ENCODE data around the gene CNPY1.

DNA sequence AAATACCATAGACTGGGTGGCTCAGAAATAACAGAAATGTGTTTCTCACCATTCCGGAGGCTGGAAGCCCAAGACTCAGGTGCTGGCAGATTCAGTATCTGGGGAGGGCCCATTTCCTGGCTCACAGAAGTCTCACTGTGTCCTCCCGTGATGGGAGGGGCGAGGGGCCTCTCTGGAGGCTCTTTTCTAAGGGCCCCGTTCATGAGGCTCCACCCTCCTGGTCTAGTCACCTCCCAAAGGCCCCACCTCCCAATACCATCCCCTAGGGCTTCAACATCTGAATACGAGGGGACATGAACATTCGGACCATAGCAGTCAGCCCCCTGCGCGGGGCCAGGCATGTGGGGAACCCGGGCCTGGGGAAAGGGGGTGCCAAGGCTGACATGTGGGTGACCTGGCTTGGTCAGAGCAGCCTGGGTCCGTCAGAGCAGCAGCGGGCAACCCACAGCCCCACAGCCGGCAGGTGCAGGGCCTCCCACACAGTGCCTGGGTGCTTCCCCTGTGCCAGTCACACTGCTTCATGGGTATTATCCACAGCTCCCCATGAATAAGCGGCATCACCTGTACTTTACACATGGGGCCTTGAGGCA is 13.3 kb upstream of the CNPY1 start:
- TF ChIP-seq, protein P1, sequence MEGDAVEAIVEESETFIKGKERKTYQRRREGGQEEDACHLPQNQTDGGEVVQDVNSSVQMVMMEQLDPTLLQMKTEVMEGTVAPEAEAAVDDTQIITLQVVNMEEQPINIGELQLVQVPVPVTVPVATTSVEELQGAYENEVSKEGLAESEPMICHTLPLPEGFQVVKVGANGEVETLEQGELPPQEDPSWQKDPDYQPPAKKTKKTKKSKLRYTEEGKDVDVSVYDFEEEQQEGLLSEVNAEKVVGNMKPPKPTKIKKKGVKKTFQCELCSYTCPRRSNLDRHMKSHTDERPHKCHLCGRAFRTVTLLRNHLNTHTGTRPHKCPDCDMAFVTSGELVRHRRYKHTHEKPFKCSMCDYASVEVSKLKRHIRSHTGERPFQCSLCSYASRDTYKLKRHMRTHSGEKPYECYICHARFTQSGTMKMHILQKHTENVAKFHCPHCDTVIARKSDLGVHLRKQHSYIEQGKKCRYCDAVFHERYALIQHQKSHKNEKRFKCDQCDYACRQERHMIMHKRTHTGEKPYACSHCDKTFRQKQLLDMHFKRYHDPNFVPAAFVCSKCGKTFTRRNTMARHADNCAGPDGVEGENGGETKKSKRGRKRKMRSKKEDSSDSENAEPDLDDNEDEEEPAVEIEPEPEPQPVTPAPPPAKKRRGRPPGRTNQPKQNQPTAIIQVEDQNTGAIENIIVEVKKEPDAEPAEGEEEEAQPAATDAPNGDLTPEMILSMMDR (IDR thresholded peaks at IDR 0.05), result no peak
- no peak for TF ChIP-seq POLR2AphosphoS5 (IDR thresholded peaks at IDR 0.05)
- no peak for TF ChIP-seq POLR2A (IDR thresholded peaks at IDR 0.05)
